Natural killer cell (primary cell): Measurements from ENCODE around the gene FHL1. TPM values are rescaled to one million over a fixed set of nuclear protein-coding genes. Genes with fewer than 3 reads are reported as not detected.

Experiments
- ATAC-seq, 3 donors: fragments of 150-1000 bp in 2 of 3; fragments of 200-7000 bp in 1 of 3; cut with Tn5 transposase; 1 replicate in 1 of 3; 2 replicates in 2 of 3; pipeline ENCODE4 v1.10.0; 2021; ENCODE audit warnings: mild to moderate bottlenecking in 2 of 3, moderate library complexity in 2 of 3
- DNase-seq, 2 donors: peaks; one replicate each; pipeline versions ENCODE4 v3.0.0 to v3.0.0-alpha.2; 2013 to 2021; ENCODE audit warnings: mixed read lengths in 1 of 2
- H3K27ac ChIP-seq: one replicate; pipeline ENCODE4 v1.5.1; 2013; ENCODE audit warnings: mild to moderate bottlenecking, low read length
- H3K27me3 ChIP-seq: one replicate; pipeline ENCODE4 v1.6.1; 2013; ENCODE audit warnings: low read length; ENCODE audit not compliant: control insufficient read depth, insufficient read depth
- H3K36me3 ChIP-seq: one replicate; pipeline ENCODE4 v1.6.1; 2013; ENCODE audit warnings: low read length; ENCODE audit not compliant: control insufficient read depth, insufficient read depth
- H3K4me1 ChIP-seq: one replicate; pipeline ENCODE4 v1.6.1; 2013; ENCODE audit warnings: low read length; ENCODE audit not compliant: control insufficient read depth, insufficient read depth
- H3K4me3 ChIP-seq: one replicate; pipeline ENCODE4 v1.5.1; 2013; ENCODE audit warnings: low read length
- H3K9me3 ChIP-seq: one replicate; pipeline ENCODE4 v1.6.1; 2013; ENCODE audit warnings: low read length; ENCODE audit not compliant: control insufficient read depth, insufficient read depth
- H3K27ac Mint-ChIP-seq, 2 donors: one replicate each; pipeline ENCODE4 v1.8.0; 2022; ENCODE audit warnings: mild to moderate bottlenecking in 2 of 2, mixed read lengths in 2 of 2, moderate library complexity in 1 of 2
- H3K27me3 Mint-ChIP-seq, 2 donors: one replicate each; pipeline ENCODE4 v1.8.0; 2022; ENCODE audit warnings: low read depth in 2 of 2, mixed read lengths in 2 of 2
- H3K36me3 Mint-ChIP-seq: one replicate; pipeline ENCODE4 v1.8.0; 2022; ENCODE audit warnings: mixed read lengths
- H3K4me1 Mint-ChIP-seq, 2 donors: one replicate each; pipeline ENCODE4 v1.8.0; 2022; ENCODE audit warnings: mixed read lengths in 2 of 2
- H3K4me3 Mint-ChIP-seq: one replicate; pipeline ENCODE4 v1.8.0; 2022; ENCODE audit warnings: mild to moderate bottlenecking, moderate library complexity, mixed read lengths
- H3K9me3 Mint-ChIP-seq, 2 donors: one replicate each; pipeline ENCODE4 v1.8.0; 2022; ENCODE audit warnings: mixed read lengths in 2 of 2
- CTCF ChIP-seq: fragments of 200-600 bp; IDR thresholded peaks from one replicate; pipeline ENCODE4 v1.8.0; 2022; ENCODE audit warnings: antibody characterized with exemption
- WGBS: methylation state at CpG from one replicate; pipeline ENCODE4 v1.1.7; 2013; ENCODE audit warnings: missing lambda C conversion rate; ENCODE audit not compliant: insufficient coverage; 5-methylcytosine and 5-hydroxymethylcytosine counted together
- intact Hi-C: fragments of 100-400 bp; cut with micrococcal nuclease; formaldehyde crosslinking; loops from one replicate; pipeline ENCODE4 v1.14.2; 2022
- total RNA-seq, 4 donors: library from RNA; stranded (reverse); fragments of 120-200 nt in 1 of 4; gene quantifications; one replicate each; pipeline versions ENCODE4 v1.2.3 to v1.2.4, GENCODE V29; 2013 to 2022

Gene FHL1
- total RNA-seq, 3 donors from 2014 or later (not counting 1 experiment from before 2014, with no cell fraction given): 3.2 to 5.7 (median 3.7) TPM

- no peaks in the 10 kb centered on the region for H3K9me3 Mint-ChIP-seq
- H3K27me3 ChIP-seq: no peaks in the 10 kb centered on the region
- H3K27me3 Mint-ChIP-seq: no peaks in the 10 kb centered on the region
- intact Hi-C loops: no loop called here
- peak overlapping the region in 1 of 2 donors; percentile 78 for H3K27ac Mint-ChIP-seq
- WGBS: 21% methylated on average over 3 of the region's 3 CpGs
- H3K4me3 ChIP-seq: no peak overlapping the region
- ATAC-seq: no peak
- H3K9me3 ChIP-seq: no peaks in the 10 kb centered on the region
- H3K4me1 ChIP-seq: peaks cover 15% of the 10 kb centered on the region
- no peak for DNase-seq
- peaks cover 17 to 23% of the 10 kb centered on the region in 2 donors for H3K4me1 Mint-ChIP-seq
- peak overlapping the region; percentile 68 for H3K27ac ChIP-seq
- no peaks in the 10 kb centered on the region for H3K36me3 ChIP-seq
- no peak overlapping the region for H3K4me3 Mint-ChIP-seq
- no peak for TF ChIP-seq CTCF
- H3K36me3 Mint-ChIP-seq: no peaks in the 10 kb centered on the region
These were observed 56.6 kb downstream of the FHL1 start for GRCh38 chrX:136203951-136204350.

DNA sequence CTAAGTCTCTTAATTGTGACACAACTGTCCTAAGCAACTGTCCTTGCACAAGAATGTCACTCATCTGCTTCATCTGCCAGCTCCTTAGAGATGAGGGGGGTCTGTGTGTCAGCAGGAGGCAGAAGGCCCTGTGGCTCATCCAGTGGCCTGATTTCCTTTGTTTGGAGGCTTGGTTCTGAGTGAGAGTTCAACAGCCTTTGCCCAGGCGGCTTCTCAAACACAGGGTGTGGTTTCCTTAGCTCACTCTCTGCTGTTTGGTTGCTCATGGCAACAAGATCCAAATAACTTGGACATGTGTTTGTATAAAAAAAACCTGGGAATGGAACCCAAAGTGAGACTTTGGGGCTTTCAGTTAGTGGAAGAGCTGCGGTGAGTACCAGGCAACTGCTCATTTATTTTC is 57.2 kb downstream of the FHL1 start:
- peak; percentile 41 to 62 (median 54) for ATAC-seq
- Histone ChIP-seq H3K36me3 (no peaks in the 10 kb centered on the region), H3K9me3 (no peaks in the 10 kb centered on the region), H3K27ac (peak overlapping the region; percentile 68), H3K27me3 (no peaks in the 10 kb centered on the region), H3K4me1 (peaks cover 21% of the 10 kb centered on the region), H3K4me3 (no peak overlapping the region)
- Mint-ChIP-seq H3K27ac (peak overlapping the region; percentile 74 to 78), H3K27me3 (no peaks in the 10 kb centered on the region), H3K9me3 (no peaks in the 10 kb centered on the region), H3K36me3 (no peaks in the 10 kb centered on the region), H3K4me1 (peaks cover 17 to 26% of the 10 kb centered on the region in 2 donors), H3K4me3 (peak overlapping the region; percentile 47)
- DNase-seq: peak in 1 of 2 donors; percentile 65
- TF ChIP-seq CTCF: no peak
- 7% methylated on average over 1 of the region's 2 CpGs for WGBS
- intact Hi-C loops: no loop called here

- TF ChIP-seq CTCF: no peak
- Histone ChIP-seq H3K9me3 (no peaks in the 10 kb centered on the region), H3K4me1 (peaks cover 23% of the 10 kb centered on the region), H3K27me3 (no peaks in the 10 kb centered on the region), H3K27ac (no peak overlapping the region), H3K36me3 (no peaks in the 10 kb centered on the region), H3K4me3 (no peak overlapping the region)
- Mint-ChIP-seq H3K27ac (no peak overlapping the region), H3K4me3 (no peak overlapping the region), H3K4me1 (peaks cover 17 to 26% of the 10 kb centered on the region in 2 donors), H3K9me3 (no peaks in the 10 kb centered on the region), H3K27me3 (no peaks in the 10 kb centered on the region), H3K36me3 (no peaks in the 10 kb centered on the region)
- no peak for ATAC-seq
- 85% methylated on average over 7 of the region's 8 CpGs for WGBS
- DNase-seq: no peak
- intact Hi-C loops: no loop called here
These were observed 58.6 kb downstream of the FHL1 start for GRCh38 chrX:136205882-136206380.

GRCh38 chrX:136206916-136207315 is 59.6 kb downstream of the FHL1 start:
- DNase-seq (no peak), ATAC-seq (no peak)
- Mint-ChIP-seq H3K27me3 (no peaks in the 10 kb centered on the region), H3K36me3 (no peaks in the 10 kb centered on the region), H3K4me3 (no peak overlapping the region), H3K4me1 (peaks cover 17 to 26% of the 10 kb centered on the region in 2 donors), H3K27ac (no peak overlapping the region), H3K9me3 (no peaks in the 10 kb centered on the region)
- Histone ChIP-seq H3K27ac (no peak overlapping the region), H3K36me3 (no peaks in the 10 kb centered on the region), H3K27me3 (no peaks in the 10 kb centered on the region), H3K4me1 (peaks cover 23% of the 10 kb centered on the region), H3K4me3 (no peak overlapping the region), H3K9me3 (no peaks in the 10 kb centered on the region)
- no peak for TF ChIP-seq CTCF
- WGBS: 91% methylated on average over 4 of the region's 6 CpGs
- intact Hi-C loops: no loop called here
